Activated naive CD4-positive, alpha-beta T cell treated with Interleukin-2 at 50 U/mL for 16 hours (primary cell): ENCODE data around the gene CMTM2.

Experiments used
- DNase-seq: peaks from one replicate; pipeline ENCODE4 v3.0.0-alpha.2; 2020

The CMTM2 gene

GRCh38 chr16:66637806-66638205, 58.5 kb downstream of the CMTM2 start:
- DNase-seq, result no peak
